WTC11 (cell line): ENCODE results near the gene KAZN. TPM values are rescaled to one million over a fixed set of nuclear protein-coding genes. Genes with fewer than 3 reads are reported as not detected.

Experiments used
- ATAC-seq: fragments of 200-7000 bp; cut with Tn5 transposase; 2 replicates; pipeline ENCODE4 v1.10.0; 2021; ENCODE audit warnings: mild to moderate bottlenecking, moderate library complexity
- CTCF ChIA-PET: fragments of 300-600 bp; sonication (Branson Sonifier 250); formaldehyde crosslinking; loops from one replicate; lab custom pipeline; 2021; ENCODE audit warnings: antibody characterized with exemption; lab: Charles Lee
- POLR2A ChIA-PET: fragments of 350-600 bp; sonication (Branson Sonifier 250); formaldehyde crosslinking; loops from one replicate; lab custom pipeline; 2021; ENCODE audit warnings: antibody characterized with exemption; lab: Charles Lee
- DNase-seq: peaks from one replicate; pipeline ENCODE4 v3.0.0; 2021; ENCODE audit warnings: low spot score
- H3K27ac Mint-ChIP-seq: 2 replicates; pipeline ENCODE4 v1.8.0; 2021; ENCODE audit warnings: mixed read lengths
- H3K27me3 Mint-ChIP-seq: 2 replicates; pipeline ENCODE4 v1.8.0; 2021; ENCODE audit warnings: low read depth, mild to moderate bottlenecking, moderate library complexity, mixed read lengths
- H3K36me3 Mint-ChIP-seq: 2 replicates; pipeline ENCODE4 v1.8.0; 2021; ENCODE audit warnings: mixed read lengths
- H3K4me1 Mint-ChIP-seq: 2 replicates; pipeline ENCODE4 v1.8.0; 2022; ENCODE audit warnings: mixed read lengths
- H3K4me3 Mint-ChIP-seq: 2 replicates; pipeline ENCODE4 v1.8.0; 2021; ENCODE audit warnings: mild to moderate bottlenecking, moderate library complexity, mixed read lengths
- H3K9me3 Mint-ChIP-seq: 2 replicates; pipeline ENCODE4 v1.8.0; 2021; ENCODE audit warnings: mixed read lengths
- GABPB1 ChIP-seq: sonication (generic); formaldehyde crosslinking; IDR thresholded peaks from 2 replicates; pipeline ENCODE4 v1.8.1; 2023; ENCODE audit warnings: mild to moderate bottlenecking, missing genetic modification reagents
- GRHL2 ChIP-seq: fragments of 250-450 bp; sonication (Bioruptor Pico); IDR thresholded peaks from 2 replicates; pipeline ENCODE4 v1.8.0; 2022; ENCODE audit warnings: mild to moderate bottlenecking, moderate library complexity; ENCODE audit not compliant: insufficient replicate concordance, severe bottlenecking
- GTF2I ChIP-seq: fragments of 250-450 bp; sonication (Bioruptor Pico); conservative IDR thresholded peaks from 2 replicates; pipeline ENCODE4 v1.4.0; 2021; ENCODE audit warnings: mild to moderate bottlenecking
- HMGA2 ChIP-seq: fragments of 250-450 bp; sonication (Bioruptor Pico); IDR thresholded peaks from 2 replicates; pipeline ENCODE4 v1.4.0; 2021; ENCODE audit warnings: mild to moderate bottlenecking, moderate library complexity
- JUN ChIP-seq: sonication (generic); formaldehyde crosslinking; IDR thresholded peaks from 2 replicates; pipeline ENCODE4 v1.8.0; 2023; ENCODE audit warnings: mild to moderate bottlenecking, missing genetic modification reagents
- NFYB ChIP-seq: sonication (generic); formaldehyde crosslinking; conservative IDR thresholded peaks from 2 replicates; pipeline ENCODE4 v1.8.0; 2022; ENCODE audit warnings: low read depth, missing genetic modification reagents
- NR2C2 ChIP-seq: sonication (generic); formaldehyde crosslinking; IDR thresholded peaks from 2 replicates; pipeline ENCODE4 v1.8.0; 2022; ENCODE audit warnings: mild to moderate bottlenecking, missing genetic modification reagents
- RORB ChIP-seq: fragments of 250-450 bp; sonication (Bioruptor Pico); IDR thresholded peaks from 2 replicates; pipeline ENCODE4 v1.9.0; 2021; ENCODE audit warnings: mild to moderate bottlenecking
- SMAD4 ChIP-seq: sonication (generic); formaldehyde crosslinking; IDR thresholded peaks from 2 replicates; pipeline ENCODE4 v1.8.0; 2022; ENCODE audit warnings: mild to moderate bottlenecking, missing genetic modification reagents
- SP1 ChIP-seq: sonication (generic); formaldehyde crosslinking; conservative IDR thresholded peaks from 2 replicates; pipeline ENCODE4 v1.8.1; 2022; ENCODE audit warnings: missing genetic modification reagents
- ZNF138 ChIP-seq: sonication (generic); formaldehyde crosslinking; conservative IDR thresholded peaks from 2 replicates; pipeline ENCODE4 v1.8.1; 2022; ENCODE audit warnings: mild to moderate bottlenecking, moderate library complexity, missing genetic modification reagents
- ZNF232 ChIP-seq: sonication (generic); formaldehyde crosslinking; IDR thresholded peaks from 2 replicates; pipeline ENCODE4 v1.8.0; 2022; ENCODE audit warnings: mild to moderate bottlenecking, missing genetic modification reagents
- total RNA-seq: library from RNA; stranded (reverse); gene quantifications from 3 replicates; pipeline ENCODE4 v1.2.3, GENCODE V29; 2021
- TF ChIP-seq, protein P1 (sequence below): fragments of 250-450 bp; sonication (Bioruptor Pico); IDR thresholded peaks from 2 replicates; pipeline ENCODE4 v1.8.0; 2021; ENCODE audit warnings: mild to moderate bottlenecking
- TF ChIP-seq, protein P2 (sequence below): sonication (generic); formaldehyde crosslinking; IDR thresholded peaks from 2 replicates; pipeline ENCODE4 v1.8.1; 2023; ENCODE audit warnings: mild to moderate bottlenecking, missing genetic modification reagents
- TF ChIP-seq, protein P3 (sequence below): fragments of 250-450 bp; sonication (Bioruptor Pico); IDR thresholded peaks from 2 replicates; pipeline ENCODE4 v1.9.0; 2021; ENCODE audit warnings: mild to moderate bottlenecking
- TF ChIP-seq, protein P4 (sequence below): fragments of 250-450 bp; sonication (Bioruptor Pico); IDR thresholded peaks from 2 replicates; pipeline ENCODE4 v1.9.0; 2021; ENCODE audit warnings: mild to moderate bottlenecking
- TF ChIP-seq, protein P5 (sequence below): sonication (generic); formaldehyde crosslinking; IDR thresholded peaks from 2 replicates; pipeline ENCODE4 v1.8.1; 2022; ENCODE audit warnings: low read depth, missing genetic modification reagents, borderline replicate concordance
- TF ChIP-seq, protein P6 (sequence below): fragments of 250-450 bp; sonication (Bioruptor Pico); IDR thresholded peaks from 2 replicates; pipeline ENCODE4 v1.9.0; 2021; ENCODE audit warnings: moderate library complexity, mild to moderate bottlenecking, inconsistent platforms, borderline replicate concordance
- TF ChIP-seq, protein P7 (sequence below): fragments of 200-600 bp; IDR thresholded peaks from 2 replicates; pipeline ENCODE4 v1.8.0; 2022; ENCODE audit warnings: antibody characterized with exemption
- TF ChIP-seq, protein P8 (sequence below): fragments of 250-450 bp; sonication (Bioruptor Pico); conservative IDR thresholded peaks from 2 replicates; pipeline ENCODE4 v1.9.0; 2021; ENCODE audit warnings: mild to moderate bottlenecking

Gene KAZN
- total RNA-seq, 1 experiment from 2014 or later, result 19.9 TPM

DNA sequence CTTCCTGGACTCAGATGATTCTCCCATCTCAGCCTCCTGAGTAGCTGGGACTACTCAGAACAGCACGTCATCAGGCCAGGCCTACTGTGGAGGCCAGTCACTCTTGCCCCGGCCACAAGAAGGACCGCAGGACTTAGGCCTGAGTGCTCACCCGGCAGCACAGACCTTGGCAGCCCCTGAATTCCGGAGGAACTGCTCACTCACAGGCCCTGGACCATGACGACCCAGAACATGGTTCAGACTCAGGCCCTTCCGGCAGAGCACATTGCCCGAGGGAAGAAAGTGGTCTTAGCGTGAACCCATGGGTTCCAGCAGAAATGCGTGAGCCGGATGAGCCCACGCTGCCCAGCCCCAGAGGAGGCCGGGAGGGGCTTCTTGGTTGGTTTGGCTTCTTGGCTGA lies 377.8 kb downstream of the KAZN start (continued):
- TF ChIP-seq, protein P1, sequence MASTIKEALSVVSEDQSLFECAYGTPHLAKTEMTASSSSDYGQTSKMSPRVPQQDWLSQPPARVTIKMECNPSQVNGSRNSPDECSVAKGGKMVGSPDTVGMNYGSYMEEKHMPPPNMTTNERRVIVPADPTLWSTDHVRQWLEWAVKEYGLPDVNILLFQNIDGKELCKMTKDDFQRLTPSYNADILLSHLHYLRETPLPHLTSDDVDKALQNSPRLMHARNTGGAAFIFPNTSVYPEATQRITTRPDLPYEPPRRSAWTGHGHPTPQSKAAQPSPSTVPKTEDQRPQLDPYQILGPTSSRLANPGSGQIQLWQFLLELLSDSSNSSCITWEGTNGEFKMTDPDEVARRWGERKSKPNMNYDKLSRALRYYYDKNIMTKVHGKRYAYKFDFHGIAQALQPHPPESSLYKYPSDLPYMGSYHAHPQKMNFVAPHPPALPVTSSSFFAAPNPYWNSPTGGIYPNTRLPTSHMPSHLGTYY (CRISPR knock-in tag), result no peak
- no peak for TF ChIP-seq SP1
- TF ChIP-seq, protein P2, sequence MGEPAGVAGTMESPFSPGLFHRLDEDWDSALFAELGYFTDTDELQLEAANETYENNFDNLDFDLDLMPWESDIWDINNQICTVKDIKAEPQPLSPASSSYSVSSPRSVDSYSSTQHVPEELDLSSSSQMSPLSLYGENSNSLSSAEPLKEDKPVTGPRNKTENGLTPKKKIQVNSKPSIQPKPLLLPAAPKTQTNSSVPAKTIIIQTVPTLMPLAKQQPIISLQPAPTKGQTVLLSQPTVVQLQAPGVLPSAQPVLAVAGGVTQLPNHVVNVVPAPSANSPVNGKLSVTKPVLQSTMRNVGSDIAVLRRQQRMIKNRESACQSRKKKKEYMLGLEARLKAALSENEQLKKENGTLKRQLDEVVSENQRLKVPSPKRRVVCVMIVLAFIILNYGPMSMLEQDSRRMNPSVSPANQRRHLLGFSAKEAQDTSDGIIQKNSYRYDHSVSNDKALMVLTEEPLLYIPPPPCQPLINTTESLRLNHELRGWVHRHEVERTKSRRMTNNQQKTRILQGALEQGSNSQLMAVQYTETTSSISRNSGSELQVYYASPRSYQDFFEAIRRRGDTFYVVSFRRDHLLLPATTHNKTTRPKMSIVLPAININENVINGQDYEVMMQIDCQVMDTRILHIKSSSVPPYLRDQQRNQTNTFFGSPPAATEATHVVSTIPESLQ, result no peak
- TF ChIP-seq, all 79 proteins: peak for 0

DNA sequence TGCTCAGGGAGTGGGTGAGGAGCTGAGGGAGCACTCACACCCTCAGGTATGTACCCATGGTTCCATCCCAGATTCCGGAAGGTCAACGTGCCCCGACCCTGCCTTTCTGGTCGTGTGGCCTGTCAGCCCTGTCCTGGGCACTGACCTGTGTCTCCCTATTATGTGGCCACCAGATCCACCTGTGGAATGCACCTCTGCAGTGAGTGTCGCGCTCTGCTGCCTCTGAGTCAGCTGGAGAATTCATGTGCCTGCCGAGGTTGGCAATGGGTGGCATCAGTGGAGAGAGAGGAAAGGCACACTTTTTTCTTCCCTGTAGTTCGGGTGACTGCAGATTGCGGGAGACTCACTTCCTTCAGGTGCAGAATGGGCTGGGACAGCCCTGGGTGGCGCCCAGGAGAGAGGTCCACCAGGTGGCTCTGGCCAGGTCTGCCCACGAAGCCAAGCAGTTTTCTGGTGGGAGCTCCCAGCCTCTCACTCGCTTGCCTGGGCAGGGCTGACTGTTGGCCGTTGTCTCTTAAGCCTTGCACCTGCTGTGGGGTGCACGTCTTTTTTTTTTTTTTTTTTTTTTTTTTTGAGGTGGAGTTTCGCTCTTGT lies 378.9 kb downstream of the KAZN start:
- TF ChIP-seq, protein P3, sequence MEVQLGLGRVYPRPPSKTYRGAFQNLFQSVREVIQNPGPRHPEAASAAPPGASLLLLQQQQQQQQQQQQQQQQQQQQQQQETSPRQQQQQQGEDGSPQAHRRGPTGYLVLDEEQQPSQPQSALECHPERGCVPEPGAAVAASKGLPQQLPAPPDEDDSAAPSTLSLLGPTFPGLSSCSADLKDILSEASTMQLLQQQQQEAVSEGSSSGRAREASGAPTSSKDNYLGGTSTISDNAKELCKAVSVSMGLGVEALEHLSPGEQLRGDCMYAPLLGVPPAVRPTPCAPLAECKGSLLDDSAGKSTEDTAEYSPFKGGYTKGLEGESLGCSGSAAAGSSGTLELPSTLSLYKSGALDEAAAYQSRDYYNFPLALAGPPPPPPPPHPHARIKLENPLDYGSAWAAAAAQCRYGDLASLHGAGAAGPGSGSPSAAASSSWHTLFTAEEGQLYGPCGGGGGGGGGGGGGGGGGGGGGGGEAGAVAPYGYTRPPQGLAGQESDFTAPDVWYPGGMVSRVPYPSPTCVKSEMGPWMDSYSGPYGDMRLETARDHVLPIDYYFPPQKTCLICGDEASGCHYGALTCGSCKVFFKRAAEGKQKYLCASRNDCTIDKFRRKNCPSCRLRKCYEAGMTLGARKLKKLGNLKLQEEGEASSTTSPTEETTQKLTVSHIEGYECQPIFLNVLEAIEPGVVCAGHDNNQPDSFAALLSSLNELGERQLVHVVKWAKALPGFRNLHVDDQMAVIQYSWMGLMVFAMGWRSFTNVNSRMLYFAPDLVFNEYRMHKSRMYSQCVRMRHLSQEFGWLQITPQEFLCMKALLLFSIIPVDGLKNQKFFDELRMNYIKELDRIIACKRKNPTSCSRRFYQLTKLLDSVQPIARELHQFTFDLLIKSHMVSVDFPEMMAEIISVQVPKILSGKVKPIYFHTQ (CRISPR knock-in tag), result no peak
- TF ChIP-seq, protein P4, sequence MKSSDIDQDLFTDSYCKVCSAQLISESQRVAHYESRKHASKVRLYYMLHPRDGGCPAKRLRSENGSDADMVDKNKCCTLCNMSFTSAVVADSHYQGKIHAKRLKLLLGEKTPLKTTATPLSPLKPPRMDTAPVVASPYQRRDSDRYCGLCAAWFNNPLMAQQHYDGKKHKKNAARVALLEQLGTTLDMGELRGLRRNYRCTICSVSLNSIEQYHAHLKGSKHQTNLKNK, result no peak
- TF ChIP-seq GABPB1 (CRISPR knock-in tag) (no peak), HMGA2 (no peak), JUN (CRISPR knock-in tag) (no peak), NR2C2 (no peak), SMAD4 (CRISPR knock-in tag) (no peak), GTF2I (CRISPR knock-in tag) (no peak), ZNF138 (CRISPR knock-in tag) (no peak), RORB (CRISPR knock-in tag) (no peak), ZNF232 (CRISPR knock-in tag) (no peak), GRHL2 (CRISPR knock-in tag) (no peak), NFYB (CRISPR knock-in tag) (no peak)
- TF ChIP-seq, protein P5, sequence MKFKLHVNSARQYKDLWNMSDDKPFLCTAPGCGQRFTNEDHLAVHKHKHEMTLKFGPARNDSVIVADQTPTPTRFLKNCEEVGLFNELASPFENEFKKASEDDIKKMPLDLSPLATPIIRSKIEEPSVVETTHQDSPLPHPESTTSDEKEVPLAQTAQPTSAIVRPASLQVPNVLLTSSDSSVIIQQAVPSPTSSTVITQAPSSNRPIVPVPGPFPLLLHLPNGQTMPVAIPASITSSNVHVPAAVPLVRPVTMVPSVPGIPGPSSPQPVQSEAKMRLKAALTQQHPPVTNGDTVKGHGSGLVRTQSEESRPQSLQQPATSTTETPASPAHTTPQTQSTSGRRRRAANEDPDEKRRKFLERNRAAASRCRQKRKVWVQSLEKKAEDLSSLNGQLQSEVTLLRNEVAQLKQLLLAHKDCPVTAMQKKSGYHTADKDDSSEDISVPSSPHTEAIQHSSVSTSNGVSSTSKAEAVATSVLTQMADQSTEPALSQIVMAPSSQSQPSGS (CRISPR knock-in tag), result no peak
- TF ChIP-seq, protein P6, sequence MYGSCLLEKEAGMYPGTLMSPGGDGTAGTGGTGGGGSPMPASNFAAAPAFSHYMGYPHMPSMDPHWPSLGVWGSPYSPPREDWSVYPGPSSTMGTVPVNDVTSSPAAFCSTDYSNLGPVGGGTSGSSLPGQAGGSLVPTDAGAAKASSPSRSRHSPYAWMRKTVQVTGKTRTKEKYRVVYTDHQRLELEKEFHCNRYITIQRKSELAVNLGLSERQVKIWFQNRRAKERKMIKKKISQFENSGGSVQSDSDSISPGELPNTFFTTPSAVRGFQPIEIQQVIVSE, result no peak
- TF ChIP-seq, protein P7, sequence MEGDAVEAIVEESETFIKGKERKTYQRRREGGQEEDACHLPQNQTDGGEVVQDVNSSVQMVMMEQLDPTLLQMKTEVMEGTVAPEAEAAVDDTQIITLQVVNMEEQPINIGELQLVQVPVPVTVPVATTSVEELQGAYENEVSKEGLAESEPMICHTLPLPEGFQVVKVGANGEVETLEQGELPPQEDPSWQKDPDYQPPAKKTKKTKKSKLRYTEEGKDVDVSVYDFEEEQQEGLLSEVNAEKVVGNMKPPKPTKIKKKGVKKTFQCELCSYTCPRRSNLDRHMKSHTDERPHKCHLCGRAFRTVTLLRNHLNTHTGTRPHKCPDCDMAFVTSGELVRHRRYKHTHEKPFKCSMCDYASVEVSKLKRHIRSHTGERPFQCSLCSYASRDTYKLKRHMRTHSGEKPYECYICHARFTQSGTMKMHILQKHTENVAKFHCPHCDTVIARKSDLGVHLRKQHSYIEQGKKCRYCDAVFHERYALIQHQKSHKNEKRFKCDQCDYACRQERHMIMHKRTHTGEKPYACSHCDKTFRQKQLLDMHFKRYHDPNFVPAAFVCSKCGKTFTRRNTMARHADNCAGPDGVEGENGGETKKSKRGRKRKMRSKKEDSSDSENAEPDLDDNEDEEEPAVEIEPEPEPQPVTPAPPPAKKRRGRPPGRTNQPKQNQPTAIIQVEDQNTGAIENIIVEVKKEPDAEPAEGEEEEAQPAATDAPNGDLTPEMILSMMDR, result no peak
- TF ChIP-seq, protein P8, sequence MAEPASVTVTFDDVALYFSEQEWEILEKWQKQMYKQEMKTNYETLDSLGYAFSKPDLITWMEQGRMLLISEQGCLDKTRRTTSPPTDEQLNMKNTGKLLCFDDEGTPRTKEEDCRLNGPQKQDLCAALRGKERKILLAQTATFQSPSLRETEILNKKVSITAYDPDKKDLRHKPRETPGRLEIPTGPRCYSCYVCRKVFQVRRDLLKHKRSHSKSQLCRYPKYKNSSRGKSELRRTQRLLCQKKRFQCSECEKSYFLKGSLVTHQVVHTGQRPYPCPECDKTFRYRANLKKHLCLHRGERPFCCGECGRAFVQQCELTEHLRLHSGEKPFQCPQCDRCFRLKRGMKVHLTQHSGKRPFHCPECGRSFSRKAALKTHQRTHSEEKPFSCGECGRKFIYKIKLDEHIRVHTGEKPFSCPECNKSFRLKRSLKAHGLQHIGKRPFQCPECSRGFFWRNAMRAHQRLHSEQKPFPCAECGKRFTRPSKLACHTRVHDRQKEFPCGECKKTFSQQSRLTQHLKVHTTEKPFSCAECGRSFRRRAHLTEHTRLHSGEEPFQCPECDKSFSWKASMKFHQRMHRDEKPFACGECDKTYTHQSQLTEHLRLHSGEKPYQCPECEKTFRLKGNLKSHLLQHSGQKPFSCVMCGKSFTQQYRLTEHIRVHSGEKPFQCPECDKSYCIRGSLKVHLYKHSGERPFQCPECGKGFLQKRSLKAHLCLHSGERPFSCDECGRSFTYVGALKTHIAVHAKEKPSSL, result no peak
- TF ChIP-seq, all 79 proteins: peak for 0
- ChIA-PET CTCF (interaction anchor here (0.6 to 0.7 kb wide), 2 partner anchors 50 to 542 kb away, joined by 3 to 6 read pairs; no protein-coding TSS in a partner anchor), POLR2A (no interaction called here)
- Mint-ChIP-seq H3K36me3 (peaks cover 17% of the 10 kb centered on the region), H3K27ac (peak overlapping the region; percentile 49; the same call in 1 of the 2 replicates), H3K9me3 (peaks cover 19% of the 10 kb centered on the region), H3K4me3 (no peak overlapping the region), H3K27me3 (no peaks in the 10 kb centered on the region), H3K4me1 (peaks cover 12% of the 10 kb centered on the region)
- no peak for ATAC-seq
- no peak for DNase-seq
